Type B pancreatic cell (in vitro differentiated cells): ENCODE measurements around the gene APBA2. TPM values are rescaled to one million over a fixed set of nuclear protein-coding genes. Genes with fewer than 3 reads are reported as not detected.

Source experiments
- DNase-seq: peaks from one replicate; pipeline ENCODE4 v3.0.0; 2021; ENCODE audit warnings: mixed read lengths; ENCODE audit not compliant: unreplicated experiment; ENCODE audit errors: extremely low spot score
- H3K27ac Mint-ChIP-seq: 2 replicates; pipeline ENCODE4 v1.8.0; 2021; ENCODE audit warnings: mild to moderate bottlenecking, mixed read lengths
- H3K27me3 Mint-ChIP-seq: 2 replicates; pipeline ENCODE4 v1.8.0; 2021; ENCODE audit warnings: mixed read lengths
- H3K36me3 Mint-ChIP-seq: 2 replicates; pipeline ENCODE4 v1.8.0; 2021; ENCODE audit warnings: mixed read lengths
- H3K4me1 Mint-ChIP-seq: one replicate; pipeline ENCODE4 v1.8.0; 2021; ENCODE audit warnings: mixed read lengths; ENCODE audit not compliant: unreplicated experiment
- H3K4me3 Mint-ChIP-seq: 2 replicates; pipeline ENCODE4 v1.8.0; 2021; ENCODE audit warnings: mild to moderate bottlenecking, mixed read lengths
- H3K9me3 Mint-ChIP-seq: 2 replicates; pipeline ENCODE4 v1.8.0; 2021; ENCODE audit warnings: mixed read lengths
- total RNA-seq: library from RNA; stranded (reverse); gene quantifications from 2 replicates; pipeline ENCODE4 v1.2.1, GENCODE V29; 2021; ENCODE audit warnings: low replicate concordance
- TF ChIP-seq, protein P1 (sequence below): fragments of 200-600 bp; sonication (generic); conservative IDR thresholded peaks from 2 replicates; pipeline ENCODE4 v1.5.0; 2021; ENCODE audit warnings: antibody characterized with exemption, mild to moderate bottlenecking

APBA2 gene
- total RNA-seq, 1 donor from 2014 or later = 33.3 TPM

DNA sequence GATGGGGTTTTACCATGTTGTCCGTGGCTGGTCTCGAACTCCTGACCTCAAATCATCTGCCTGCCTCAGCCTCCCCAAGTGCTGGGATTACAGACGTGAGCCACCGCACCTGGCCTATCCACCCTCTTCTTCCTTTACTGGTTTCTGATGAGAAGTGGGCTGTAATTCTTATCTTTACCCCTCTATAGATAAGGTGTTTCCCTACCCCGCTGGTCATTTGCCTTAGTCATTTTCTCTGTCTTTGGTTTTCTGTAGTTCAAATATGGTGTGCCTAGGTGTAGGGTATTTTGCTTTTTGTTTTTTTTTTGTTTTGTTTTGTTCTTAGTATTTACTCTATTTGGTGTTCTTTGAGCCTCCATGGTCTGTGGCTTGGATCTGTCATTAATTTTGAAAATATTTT, 41.3 kb downstream of the APBA2 start:
- H3K27ac Mint-ChIP-seq = no peak overlapping the region
- H3K4me1 Mint-ChIP-seq = no peaks in the 10 kb centered on the region
- H3K36me3 Mint-ChIP-seq = peaks cover 12% of the 10 kb centered on the region
- TF ChIP-seq, protein P1, sequence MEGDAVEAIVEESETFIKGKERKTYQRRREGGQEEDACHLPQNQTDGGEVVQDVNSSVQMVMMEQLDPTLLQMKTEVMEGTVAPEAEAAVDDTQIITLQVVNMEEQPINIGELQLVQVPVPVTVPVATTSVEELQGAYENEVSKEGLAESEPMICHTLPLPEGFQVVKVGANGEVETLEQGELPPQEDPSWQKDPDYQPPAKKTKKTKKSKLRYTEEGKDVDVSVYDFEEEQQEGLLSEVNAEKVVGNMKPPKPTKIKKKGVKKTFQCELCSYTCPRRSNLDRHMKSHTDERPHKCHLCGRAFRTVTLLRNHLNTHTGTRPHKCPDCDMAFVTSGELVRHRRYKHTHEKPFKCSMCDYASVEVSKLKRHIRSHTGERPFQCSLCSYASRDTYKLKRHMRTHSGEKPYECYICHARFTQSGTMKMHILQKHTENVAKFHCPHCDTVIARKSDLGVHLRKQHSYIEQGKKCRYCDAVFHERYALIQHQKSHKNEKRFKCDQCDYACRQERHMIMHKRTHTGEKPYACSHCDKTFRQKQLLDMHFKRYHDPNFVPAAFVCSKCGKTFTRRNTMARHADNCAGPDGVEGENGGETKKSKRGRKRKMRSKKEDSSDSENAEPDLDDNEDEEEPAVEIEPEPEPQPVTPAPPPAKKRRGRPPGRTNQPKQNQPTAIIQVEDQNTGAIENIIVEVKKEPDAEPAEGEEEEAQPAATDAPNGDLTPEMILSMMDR = no peak
- H3K9me3 Mint-ChIP-seq = no peaks in the 10 kb centered on the region
- no peaks in the 10 kb centered on the region for H3K27me3 Mint-ChIP-seq
- no peak overlapping the region for H3K4me3 Mint-ChIP-seq
- no peak for DNase-seq

DNA sequence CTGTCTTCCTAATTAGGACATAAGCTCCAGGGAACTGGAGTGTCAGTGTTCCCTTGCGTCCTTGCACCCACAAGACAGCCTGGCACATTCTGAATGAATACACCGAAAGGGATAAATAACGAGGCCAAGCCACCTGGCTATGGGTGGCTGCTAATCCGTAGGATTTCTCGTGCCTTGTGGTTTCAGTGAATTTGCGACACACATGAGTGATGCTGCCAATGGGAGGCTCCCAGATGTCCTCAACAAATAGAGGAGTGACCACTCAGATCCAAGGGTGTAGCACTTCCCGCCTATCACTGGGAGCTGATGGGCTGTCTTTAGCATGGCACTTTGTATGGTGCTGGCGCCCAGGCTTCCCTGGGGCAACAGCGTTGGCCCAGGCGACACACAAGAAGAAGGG, 43.4 kb downstream of the APBA2 start:
- H3K27ac Mint-ChIP-seq = no peak overlapping the region
- no peak overlapping the region for H3K4me3 Mint-ChIP-seq
- no peaks in the 10 kb centered on the region for H3K4me1 Mint-ChIP-seq
- H3K36me3 Mint-ChIP-seq = peaks cover 13% of the 10 kb centered on the region
- no peak for DNase-seq
- TF ChIP-seq, protein P1 = no peak
- H3K27me3 Mint-ChIP-seq = no peaks in the 10 kb centered on the region
- H3K9me3 Mint-ChIP-seq = no peaks in the 10 kb centered on the region

DNA sequence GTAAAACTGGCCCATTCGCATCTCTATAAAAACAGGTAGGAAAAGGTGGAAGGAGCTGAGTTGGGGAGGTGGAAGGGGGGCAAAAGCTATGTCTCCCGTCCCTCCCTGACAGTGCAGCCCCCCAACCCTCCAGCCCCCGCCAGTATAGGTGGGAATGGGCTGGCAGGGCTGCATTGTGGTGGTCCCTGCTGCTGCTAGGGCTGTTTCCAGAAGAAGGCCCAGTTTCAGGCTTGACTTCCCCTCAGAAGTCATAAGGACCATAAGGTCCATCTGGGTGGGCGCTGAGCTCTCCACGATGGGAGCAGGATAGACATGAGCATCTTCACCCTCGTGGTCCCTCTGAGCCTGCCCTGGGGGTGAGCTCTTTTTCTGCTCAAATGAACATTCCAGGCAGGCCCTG, 44.2 kb downstream of the APBA2 start:
- no peaks in the 10 kb centered on the region for H3K27me3 Mint-ChIP-seq
- H3K36me3 Mint-ChIP-seq = peaks cover 13% of the 10 kb centered on the region
- H3K9me3 Mint-ChIP-seq = no peaks in the 10 kb centered on the region
- DNase-seq = no peak
- H3K4me1 Mint-ChIP-seq = no peaks in the 10 kb centered on the region
- H3K27ac Mint-ChIP-seq = no peak overlapping the region
- TF ChIP-seq, protein P1 = no peak
- no peak overlapping the region for H3K4me3 Mint-ChIP-seq

DNA sequence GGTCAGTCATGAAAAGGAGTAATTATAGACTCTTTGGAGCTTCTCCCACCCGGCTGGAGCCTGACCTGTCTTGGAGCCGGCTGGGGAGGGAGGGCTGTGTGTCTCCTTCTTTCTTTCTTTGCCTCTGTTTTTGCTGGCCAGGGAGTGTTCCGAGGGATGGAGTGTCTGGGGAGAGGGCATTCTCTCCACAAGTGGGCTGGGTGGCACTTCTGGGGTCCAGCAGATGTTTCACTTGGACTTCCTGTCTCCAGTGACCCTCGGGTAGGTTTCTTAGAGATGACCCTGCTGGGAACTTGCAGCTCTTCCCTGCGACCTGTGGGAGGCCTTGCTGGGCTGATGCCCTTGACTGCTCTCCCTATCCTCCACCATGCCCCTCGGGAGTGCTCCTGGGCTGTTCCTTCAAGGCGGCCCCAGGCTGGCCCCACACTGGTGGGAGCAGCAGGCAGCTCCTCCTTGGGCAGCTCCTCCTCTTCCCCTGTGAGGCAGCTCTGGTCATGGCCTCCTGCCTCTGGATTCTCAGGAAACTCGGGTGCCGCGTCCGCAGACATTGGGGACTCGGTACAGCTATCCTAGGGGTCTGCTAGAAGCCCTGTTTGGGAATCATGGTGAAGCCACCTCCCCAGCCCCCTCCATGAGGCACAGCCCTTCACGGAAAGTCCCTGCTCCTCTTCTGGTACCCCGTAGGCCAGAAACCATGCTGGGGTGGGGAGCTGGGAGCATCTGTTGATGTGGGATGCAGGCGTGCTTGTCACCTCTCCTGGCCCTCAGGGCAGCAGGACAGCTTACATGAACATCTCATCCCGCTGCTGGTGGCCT, 44.9 kb downstream of the APBA2 start:
- peaks cover 13% of the 10 kb centered on the region for H3K36me3 Mint-ChIP-seq
- H3K9me3 Mint-ChIP-seq = no peaks in the 10 kb centered on the region
- no peak overlapping the region for H3K27ac Mint-ChIP-seq
- no peak overlapping the region for H3K4me3 Mint-ChIP-seq
- no peaks in the 10 kb centered on the region for H3K27me3 Mint-ChIP-seq
- DNase-seq = no peak
- H3K4me1 Mint-ChIP-seq = peaks cover 4% of the 10 kb centered on the region
- TF ChIP-seq, protein P1 = no peak

DNA sequence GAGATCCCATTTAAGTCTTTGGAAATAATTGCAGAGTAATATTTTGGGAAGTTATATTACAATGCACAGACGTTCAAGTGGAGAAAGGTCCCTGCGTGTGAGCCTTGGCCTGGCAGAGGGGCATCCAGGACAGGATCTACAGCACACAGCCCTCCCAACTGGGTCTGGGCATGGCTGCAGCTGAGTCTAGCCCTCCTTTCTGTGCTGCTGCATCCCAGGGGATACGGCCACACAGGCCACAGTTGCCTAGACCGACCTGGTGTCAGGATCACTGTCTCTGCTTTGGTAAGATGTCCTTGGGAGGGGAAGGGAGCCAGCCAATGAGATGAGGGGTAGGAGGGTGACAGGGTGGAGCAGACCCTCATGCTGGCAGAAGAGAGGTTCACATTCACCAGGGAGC, 46.1 kb downstream of the APBA2 start:
- Mint-ChIP-seq H3K9me3 (no peaks in the 10 kb centered on the region), H3K27me3 (no peaks in the 10 kb centered on the region), H3K27ac (no peak overlapping the region), H3K36me3 (peaks cover 16% of the 10 kb centered on the region), H3K4me1 (peaks cover 13% of the 10 kb centered on the region), H3K4me3 (no peak overlapping the region)
- TF ChIP-seq, protein P1 = no peak
- no peak for DNase-seq
